ENCODE results near the gene ZC3H12A. TPM values are rescaled to one million over a fixed set of nuclear protein-coding genes. Genes with fewer than 3 reads are reported as not detected.

The ZC3H12A gene
- total RNA-seq, 1 donor = 38.9 TPM

DNA sequence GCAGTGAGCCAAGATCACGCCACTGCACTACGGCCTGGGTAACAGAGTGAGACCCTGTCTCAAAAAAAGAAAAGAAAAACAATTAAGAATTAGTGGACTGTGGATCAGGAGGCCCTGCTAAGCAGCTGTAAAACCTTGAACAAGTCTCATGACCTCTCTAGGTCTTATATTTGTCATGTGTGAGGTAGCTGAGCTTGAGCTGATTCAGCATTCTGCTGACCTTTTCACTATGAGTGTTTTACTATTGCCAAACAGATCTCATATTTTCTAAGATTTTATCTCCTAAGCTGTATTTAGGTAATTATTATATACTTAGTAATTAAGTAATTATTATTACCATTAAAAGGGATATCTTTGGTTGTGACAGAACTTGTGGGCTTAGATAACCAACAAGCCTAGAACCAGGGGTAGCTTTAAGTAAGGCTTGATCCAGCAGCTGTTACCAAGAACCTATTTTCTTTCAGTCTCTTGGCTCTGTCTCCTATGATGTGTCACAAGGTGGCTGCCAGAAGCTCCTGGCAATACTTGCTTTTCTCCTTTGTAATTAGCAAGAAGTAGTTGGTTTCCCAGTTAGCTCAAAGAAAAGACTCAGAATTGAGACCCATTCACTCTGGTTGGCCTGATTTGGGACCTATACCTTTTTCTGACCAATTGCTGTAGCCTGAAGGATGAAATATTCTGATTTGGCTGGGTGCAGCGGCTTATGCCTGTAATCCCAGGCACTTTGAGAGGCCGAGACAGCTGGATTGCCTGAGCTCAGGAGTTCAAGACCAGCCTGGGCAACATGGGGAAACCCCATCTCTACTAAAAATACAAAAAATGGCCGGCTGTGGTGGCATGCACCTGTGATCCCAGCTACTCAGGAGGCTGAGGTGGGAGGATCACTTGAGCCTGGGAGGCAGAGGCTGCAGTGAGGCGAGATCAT lies 8.5 kb upstream of the ZC3H12A start:
- DNase-seq (ENCODE audit: low read depth) = peak; percentile 83
- H3K4me3 ChIP-seq (ENCODE audit: low read depth, low read length) = no peak overlapping the region
- TF ChIP-seq, protein P1, sequence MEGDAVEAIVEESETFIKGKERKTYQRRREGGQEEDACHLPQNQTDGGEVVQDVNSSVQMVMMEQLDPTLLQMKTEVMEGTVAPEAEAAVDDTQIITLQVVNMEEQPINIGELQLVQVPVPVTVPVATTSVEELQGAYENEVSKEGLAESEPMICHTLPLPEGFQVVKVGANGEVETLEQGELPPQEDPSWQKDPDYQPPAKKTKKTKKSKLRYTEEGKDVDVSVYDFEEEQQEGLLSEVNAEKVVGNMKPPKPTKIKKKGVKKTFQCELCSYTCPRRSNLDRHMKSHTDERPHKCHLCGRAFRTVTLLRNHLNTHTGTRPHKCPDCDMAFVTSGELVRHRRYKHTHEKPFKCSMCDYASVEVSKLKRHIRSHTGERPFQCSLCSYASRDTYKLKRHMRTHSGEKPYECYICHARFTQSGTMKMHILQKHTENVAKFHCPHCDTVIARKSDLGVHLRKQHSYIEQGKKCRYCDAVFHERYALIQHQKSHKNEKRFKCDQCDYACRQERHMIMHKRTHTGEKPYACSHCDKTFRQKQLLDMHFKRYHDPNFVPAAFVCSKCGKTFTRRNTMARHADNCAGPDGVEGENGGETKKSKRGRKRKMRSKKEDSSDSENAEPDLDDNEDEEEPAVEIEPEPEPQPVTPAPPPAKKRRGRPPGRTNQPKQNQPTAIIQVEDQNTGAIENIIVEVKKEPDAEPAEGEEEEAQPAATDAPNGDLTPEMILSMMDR (IDR thresholded peaks at IDR 0.05; ENCODE audit: insufficient read depth, low read depth, low read length) = no peak

DNA sequence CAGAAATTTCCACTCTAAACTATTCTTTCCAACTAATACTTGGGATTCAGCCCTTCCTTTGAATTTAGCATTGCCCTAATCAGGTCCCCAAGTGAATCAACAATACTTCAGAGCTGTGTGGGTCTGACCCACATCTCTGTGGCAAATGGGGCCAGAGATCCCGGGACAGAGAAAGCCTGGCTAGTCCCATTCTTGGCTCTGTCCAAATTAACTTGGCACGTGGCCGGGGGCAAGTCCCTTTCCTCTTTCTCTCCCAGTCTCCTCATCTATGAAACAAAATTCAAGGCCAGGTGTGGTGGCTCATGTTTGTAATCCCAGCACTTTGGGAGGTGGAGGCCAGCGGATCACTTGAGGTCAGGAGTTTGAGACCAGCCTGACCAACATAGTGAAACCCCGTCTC lies 6.3 kb upstream of the ZC3H12A start:
- DNase-seq (ENCODE audit: low read depth) = no peak
- TF ChIP-seq, protein P1 (IDR thresholded peaks at IDR 0.05; ENCODE audit: insufficient read depth, low read depth, low read length) = no peak
- no peak overlapping the region for H3K4me3 ChIP-seq (ENCODE audit: low read depth, low read length)

DNA sequence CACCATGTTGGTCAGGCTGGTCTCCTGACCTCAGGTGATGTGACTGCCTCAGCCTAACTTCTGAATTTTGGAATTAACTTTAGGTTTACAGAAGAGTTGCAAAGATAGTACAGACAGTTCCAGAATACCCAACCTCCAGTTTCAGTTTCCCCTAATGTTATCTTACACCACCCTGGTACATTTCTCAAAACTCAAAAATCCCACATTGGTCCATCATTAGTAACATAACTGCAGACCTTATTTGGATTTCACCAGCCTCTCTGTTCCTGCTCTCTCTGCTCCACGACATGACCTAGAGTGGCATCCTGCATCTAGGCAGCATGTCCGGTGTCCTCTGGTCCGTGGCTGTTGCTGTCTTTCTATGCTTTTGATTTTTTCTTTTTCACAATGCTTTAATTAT lies 5.0 kb upstream of the ZC3H12A start:
- H3K4me3 ChIP-seq (ENCODE audit: low read depth, low read length) = no peak overlapping the region
- TF ChIP-seq, protein P1 (IDR thresholded peaks at IDR 0.05; ENCODE audit: insufficient read depth, low read depth, low read length) = no peak
- DNase-seq (ENCODE audit: low read depth) = no peak

DNA sequence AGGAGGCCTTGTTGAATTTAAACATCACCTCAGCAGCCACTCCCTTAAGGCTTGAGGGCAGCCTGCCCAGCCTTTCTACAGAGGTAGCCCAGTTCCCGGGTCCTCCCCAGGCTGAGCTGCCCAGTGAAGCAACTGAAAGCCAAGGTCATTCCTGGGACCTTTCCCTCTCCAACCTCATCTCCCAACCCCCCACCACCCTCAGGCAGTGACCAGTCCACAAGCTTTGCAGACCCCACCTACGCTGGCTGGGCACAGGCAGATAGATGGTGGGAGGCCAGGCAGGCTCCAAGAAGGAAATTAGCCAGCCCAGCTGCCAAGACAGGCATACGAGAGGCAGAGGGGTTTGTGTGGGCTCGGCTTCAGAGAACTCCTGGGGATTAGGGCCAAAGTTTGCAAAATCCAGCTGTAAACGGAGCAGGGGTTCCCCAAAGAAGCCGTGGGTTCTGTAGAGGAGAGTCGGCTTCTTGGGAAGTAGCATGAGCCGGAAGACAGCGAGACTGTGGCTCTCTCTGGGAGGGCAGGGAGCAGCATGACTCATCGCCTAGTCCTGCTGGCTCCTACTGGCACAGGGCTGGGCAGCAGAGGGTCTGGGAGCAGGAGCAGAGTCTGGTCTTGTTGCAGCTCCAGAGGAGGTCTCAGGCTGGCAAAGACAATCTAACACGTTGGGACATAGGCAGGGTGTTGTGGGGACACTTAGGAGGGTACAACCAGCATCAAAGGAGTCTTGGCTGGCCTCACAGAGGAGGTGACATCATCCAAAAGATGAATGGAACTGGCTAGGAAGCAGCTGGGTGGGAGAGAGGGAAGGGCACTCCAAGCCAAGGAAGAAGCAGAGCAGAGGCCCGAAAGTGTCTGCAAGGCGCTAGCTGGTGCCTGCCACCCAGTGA lies 2.8 kb upstream of the ZC3H12A start:
- H3K4me3 ChIP-seq (ENCODE audit: low read depth, low read length) = peak overlapping the region; percentile 41
- TF ChIP-seq, protein P1 (IDR thresholded peaks at IDR 0.05; ENCODE audit: insufficient read depth, low read depth, low read length) = no peak
- DNase-seq (ENCODE audit: low read depth) = peak; percentile 94

DNA sequence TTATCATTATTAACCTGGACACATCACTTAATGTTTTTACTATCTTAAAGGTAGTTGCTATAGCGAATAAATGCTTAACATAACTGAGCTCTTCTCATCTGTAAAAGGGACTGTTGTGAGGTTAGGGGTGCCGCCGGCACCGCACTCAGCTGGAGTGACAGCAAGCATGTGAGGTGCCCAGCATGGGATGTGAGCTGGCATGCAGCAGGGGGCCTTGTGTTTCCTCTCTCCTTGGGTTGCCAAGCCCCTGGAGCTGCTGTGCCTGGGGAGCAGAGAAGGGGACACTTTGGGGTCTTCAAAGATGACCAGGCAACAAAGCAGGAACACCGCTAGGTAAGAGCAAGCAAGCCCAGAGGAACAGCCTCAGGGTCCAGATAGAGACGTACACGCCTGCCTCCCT lies 2.1 kb upstream of the ZC3H12A start:
- no peak overlapping the region for H3K4me3 ChIP-seq (ENCODE audit: low read depth, low read length)
- DNase-seq (ENCODE audit: low read depth) = no peak
- TF ChIP-seq, protein P1 (IDR thresholded peaks at IDR 0.05; ENCODE audit: insufficient read depth, low read depth, low read length) = no peak

DNA sequence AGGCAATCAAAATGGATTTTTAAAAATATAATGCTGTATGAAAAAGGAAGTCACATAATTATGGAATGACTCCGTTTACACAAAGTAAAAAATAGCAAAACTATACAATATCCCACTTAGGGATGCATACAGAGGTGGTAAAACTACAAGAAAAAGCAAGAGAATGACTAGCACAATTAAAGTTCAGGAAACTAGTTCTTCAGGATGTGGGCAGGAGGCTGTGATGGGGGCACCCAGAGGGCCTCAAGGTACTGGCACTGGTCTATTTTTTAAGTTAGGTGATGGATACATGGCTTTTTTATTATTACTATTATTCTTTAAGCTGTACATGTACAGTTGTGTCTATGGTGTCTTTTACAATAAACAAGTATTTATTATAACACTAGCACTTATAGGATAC lies 1.4 kb upstream of the ZC3H12A start:
- peak overlapping the region; percentile 66 for H3K4me3 ChIP-seq (ENCODE audit: low read depth, low read length)
- DNase-seq (ENCODE audit: low read depth) = no peak
- TF ChIP-seq, protein P1 (IDR thresholded peaks at IDR 0.05; ENCODE audit: insufficient read depth, low read depth, low read length) = no peak

All from fibroblast of villous mesenchyme (primary cell).